ENCODE measurements around the gene TBC1D22B.

TBC1D22B gene

GRCh38 chr6:37354526-37355384 lies 97.2 kb downstream of the TBC1D22B start:
- peak in 1 of 2 donors; percentile 6 for DNase-seq (ENCODE audit: low read depth in 2 of 2)

- no peak for DNase-seq (ENCODE audit: low read depth in 2 of 2)
These were observed 99.7 kb downstream of the TBC1D22B start for GRCh38 chr6:37357288-37357687.

- DNase-seq (ENCODE audit: low read depth in 2 of 2) = no peak
These were observed 100.3 kb downstream of the TBC1D22B start for GRCh38 chr6:37357860-37358259.

- no peak for DNase-seq (ENCODE audit: low read depth in 2 of 2)
These were observed 101.5 kb downstream of the TBC1D22B start for GRCh38 chr6:37359039-37359438.

GRCh38 chr6:37362101-37362828 lies 104.7 kb downstream of the TBC1D22B start:
- no peak for DNase-seq (ENCODE audit: low read depth in 2 of 2)

GRCh38 chr6:37365791-37366190 lies 108.2 kb downstream of the TBC1D22B start:
- DNase-seq (ENCODE audit: low read depth in 2 of 2) = no peak

GRCh38 chr6:37366910-37367309 lies 109.3 kb downstream of the TBC1D22B start:
- no peak for DNase-seq (ENCODE audit: low read depth in 2 of 2)

GRCh38 chr6:37368961-37369320 lies 111.4 kb downstream of the TBC1D22B start:
- no peak for DNase-seq (ENCODE audit: low read depth in 2 of 2)

- no peak for DNase-seq (ENCODE audit: low read depth in 2 of 2)
These were observed 112.0 kb downstream of the TBC1D22B start for GRCh38 chr6:37369321-37370201.

- DNase-seq (ENCODE audit: low read depth in 2 of 2) = no peak
These were observed 113.8 kb downstream of the TBC1D22B start for GRCh38 chr6:37371154-37372083.

GRCh38 chr6:37372116-37372515 lies 114.5 kb downstream of the TBC1D22B start:
- DNase-seq (ENCODE audit: low read depth in 2 of 2) = no peak

- no peak for DNase-seq (ENCODE audit: low read depth in 2 of 2)
These were observed 116.4 kb downstream of the TBC1D22B start for GRCh38 chr6:37373822-37374471.

- DNase-seq (ENCODE audit: low read depth in 2 of 2) = no peak
These were observed 117.8 kb downstream of the TBC1D22B start for GRCh38 chr6:37375376-37375775.

- DNase-seq (ENCODE audit: low read depth in 2 of 2) = no peak
These were observed 118.6 kb downstream of the TBC1D22B start for GRCh38 chr6:37376078-37376743.

- DNase-seq (ENCODE audit: low read depth in 2 of 2) = peak in 1 of 2 donors; percentile 2
These were observed 124.0 kb downstream of the TBC1D22B start for GRCh38 chr6:37381579-37381978.
